Lower leg skin (tissue), 3 donors: ENCODE data around the gene DCLK2.

ENCODE experiments used
- CTCF ChIP-seq, 3 donors: fragments of 450-650 bp; IDR thresholded peaks; one replicate each; pipeline ENCODE4 v1.5.1; 2016; ENCODE audit warnings: antibody characterized with exemption in 3 of 3, mild to moderate bottlenecking in 3 of 3, moderate library complexity in 2 of 3
- POLR2A ChIP-seq, 2 donors: fragments of 450-650 bp; IDR thresholded peaks; one replicate each; pipeline ENCODE4 v1.6.1; 2016 to 2017; ENCODE audit warnings: antibody characterized with exemption in 2 of 2, mild to moderate bottlenecking in 1 of 2, moderate library complexity in 1 of 2

GRCh38 chr4:150199056-150199455 is 120.8 kb downstream of the DCLK2 start:
- TF ChIP-seq CTCF (IDR thresholded peaks at IDR 0.05) (no peak), POLR2A (IDR thresholded peaks at IDR 0.05) (no peak)
